ENCODE measurements around the gene DDX10. TPM values are rescaled to one million over a fixed set of nuclear protein-coding genes. Genes with fewer than 3 reads are reported as not detected.
A peak's percentile ranks its signal among the peaks of the same experiment; 100 is the strongest.

DDX10 gene
- total RNA-seq, 1 donor = 15.7 TPM

GRCh38 chr11:108757630-108758029 is 92.8 kb downstream of the DDX10 start:
- no peak overlapping the region for H3K4me3 ChIP-seq (ENCODE audit: low read depth, low read length)
- TF ChIP-seq CTCF (IDR thresholded peaks at IDR 0.05; ENCODE audit: insufficient read depth, low read length) = no peak
- no peak for DNase-seq (ENCODE audit: low read depth)

- peak; percentile 67 for DNase-seq (ENCODE audit: low read depth)
- no peak for TF ChIP-seq CTCF (IDR thresholded peaks at IDR 0.05; ENCODE audit: insufficient read depth, low read length)
- no peak overlapping the region for H3K4me3 ChIP-seq (ENCODE audit: low read depth, low read length)
Observed at GRCh38 chr11:108758458-108758857, 93.6 kb downstream of the DDX10 start.

GRCh38 chr11:108766596-108767173 is 101.8 kb downstream of the DDX10 start:
- TF ChIP-seq CTCF (IDR thresholded peaks at IDR 0.05; ENCODE audit: insufficient read depth, low read length) = no peak
- DNase-seq (ENCODE audit: low read depth) = no peak
- H3K4me3 ChIP-seq (ENCODE audit: low read depth, low read length) = no peak overlapping the region

GRCh38 chr11:108768370-108768769 is 103.5 kb downstream of the DDX10 start:
- peak; percentile 14 for DNase-seq (ENCODE audit: low read depth)
- no peak overlapping the region for H3K4me3 ChIP-seq (ENCODE audit: low read depth, low read length)
- no peak for TF ChIP-seq CTCF (IDR thresholded peaks at IDR 0.05; ENCODE audit: insufficient read depth, low read length)

- DNase-seq (ENCODE audit: low read depth) = no peak
- no peak for TF ChIP-seq CTCF (IDR thresholded peaks at IDR 0.05; ENCODE audit: insufficient read depth, low read length)
- no peak overlapping the region for H3K4me3 ChIP-seq (ENCODE audit: low read depth, low read length)
Observed at GRCh38 chr11:108768964-108769363, 104.1 kb downstream of the DDX10 start.

- no peak for DNase-seq (ENCODE audit: low read depth)
- H3K4me3 ChIP-seq (ENCODE audit: low read depth, low read length) = no peak overlapping the region
- TF ChIP-seq CTCF (IDR thresholded peaks at IDR 0.05; ENCODE audit: insufficient read depth, low read length) = no peak
Observed at GRCh38 chr11:108774037-108774730, 109.3 kb downstream of the DDX10 start.
